Neural progenitor cell (in vitro differentiated cells): ENCODE measurements around the gene ZMPSTE24. TPM values are rescaled to one million over a fixed set of nuclear protein-coding genes. Genes with fewer than 3 reads are reported as not detected.

Source experiments
- DNase-seq: peaks from one replicate; pipeline ENCODE4 v3.0.0-alpha.2; 2016; ENCODE audit warnings: low spot score
- H2AFZ ChIP-seq: fragments of 200-600 bp; sonication (generic); replicated peaks from 2 replicates; pipeline ENCODE4 v1.6.1; 2016; ENCODE audit warnings: antibody characterized with exemption
- H3F3A ChIP-seq: fragments of 200-600 bp; sonication (generic); 2 replicates; pipeline ENCODE4 v1.6.1; 2016; ENCODE audit warnings: antibody characterized with exemption, low read depth
- H3K27ac ChIP-seq: fragments of 200-600 bp; sonication (generic); 2 replicates; pipeline ENCODE4 v1.5.1; 2016; ENCODE audit warnings: mild to moderate bottlenecking
- H3K27me3 ChIP-seq: fragments of 200-600 bp; sonication (generic); 2 replicates; pipeline ENCODE4 v1.6.1; 2016; ENCODE audit warnings: mild to moderate bottlenecking, moderate library complexity
- H3K36me3 ChIP-seq: fragments of 200-600 bp; sonication (generic); 2 replicates; pipeline ENCODE4 v1.5.1; 2016
- H3K4me1 ChIP-seq: fragments of 200-600 bp; sonication (generic); 2 replicates; pipeline ENCODE4 v1.6.1; 2016; ENCODE audit warnings: mixed run types
- H3K4me2 ChIP-seq: fragments of 200-600 bp; sonication (generic); 2 replicates; pipeline ENCODE4 v1.6.1; 2016
- H3K4me3 ChIP-seq: fragments of 200-600 bp; sonication (generic); 2 replicates; pipeline ENCODE4 v1.5.1; 2016
- H3K79me2 ChIP-seq: fragments of 200-600 bp; sonication (generic); 2 replicates; pipeline ENCODE4 v1.6.1; 2016; ENCODE audit warnings: low read depth
- H3K9ac ChIP-seq: fragments of 200-600 bp; sonication (generic); 2 replicates; pipeline ENCODE4 v1.6.1; 2016
- H3K9me3 ChIP-seq: fragments of 200-600 bp; sonication (generic); 2 replicates; pipeline ENCODE4 v1.5.1; 2016; ENCODE audit warnings: low read depth
- H4K20me1 ChIP-seq: fragments of 200-600 bp; sonication (generic); 2 replicates; pipeline ENCODE4 v1.6.1; 2016; ENCODE audit warnings: low read depth
- H3K27ac Mint-ChIP-seq: 3 replicates; pipeline ENCODE4 v1.8.0; 2021; ENCODE audit warnings: mixed read lengths
- H3K27me3 Mint-ChIP-seq: 2 replicates; pipeline ENCODE4 v1.8.0; 2022; ENCODE audit warnings: low read depth, mild to moderate bottlenecking, inconsistent platforms, moderate library complexity, mixed read lengths; ENCODE audit not compliant: insufficient read depth
- H3K36me3 Mint-ChIP-seq: 3 replicates; pipeline ENCODE4 v1.8.0; 2021; ENCODE audit warnings: mixed read lengths
- H3K4me1 Mint-ChIP-seq: 3 replicates; pipeline ENCODE4 v1.8.0; 2021; ENCODE audit warnings: mixed read lengths
- H3K4me3 Mint-ChIP-seq: 3 replicates; pipeline ENCODE4 v1.8.0; 2021; ENCODE audit warnings: mild to moderate bottlenecking, moderate library complexity, mixed read lengths
- H3K9me3 Mint-ChIP-seq: 3 replicates; pipeline ENCODE4 v1.8.0; 2020; ENCODE audit warnings: mixed read lengths
- CTCF ChIP-seq: fragments of 200-600 bp; sonication (generic); IDR thresholded peaks from 2 replicates; pipeline ENCODE4 v1.5.1; 2017; ENCODE audit warnings: antibody characterized with exemption, mild to moderate bottlenecking
- EZH2 ChIP-seq: fragments of 200-600 bp; sonication (generic); IDR thresholded peaks from 2 replicates; pipeline ENCODE4 v1.6.1; 2017; ENCODE audit warnings: antibody characterized with exemption, mild to moderate bottlenecking, moderate library complexity
- EZH2phosphoT487 ChIP-seq: fragments of 200-600 bp; sonication (generic); IDR thresholded peaks from 2 replicates; pipeline ENCODE4 v1.6.1; 2017; ENCODE audit warnings: antibody characterized with exemption
- total RNA-seq: library from RNA; depleted of rRNA; stranded (reverse); fragments of >200 nt; gene quantifications from 2 replicates; pipeline ENCODE4 v1.2.3, GENCODE V29; 2015; ENCODE audit warnings: low replicate concordance

Gene ZMPSTE24
- total RNA-seq, 1 donor from 2014 or later, result 38.0 TPM

- Histone ChIP-seq H3K79me2 (no peaks in the 10 kb centered on the region), H3K4me1 (no peaks in the 10 kb centered on the region), H3K27me3 (no peaks in the 10 kb centered on the region), H3K9me3 (no peaks in the 10 kb centered on the region), H4K20me1 (peaks cover 3% of the 10 kb centered on the region), H3K27ac (no peak overlapping the region), H3K9ac (no peak overlapping the region), H2AFZ (no peak overlapping the region), H3F3A (peaks cover 15% of the 10 kb centered on the region), H3K36me3 (no peaks in the 10 kb centered on the region), H3K4me2 (no peak overlapping the region), H3K4me3 (no peak overlapping the region)
- no peaks in the 10 kb centered on the region for H3K9me3 Mint-ChIP-seq
- no peaks in the 10 kb centered on the region for H3K36me3 Mint-ChIP-seq
- H3K4me1 Mint-ChIP-seq, result no peaks in the 10 kb centered on the region
- no peak overlapping the region for H3K27ac Mint-ChIP-seq
- no peak for TF ChIP-seq EZH2
- no peak for TF ChIP-seq CTCF
- no peak for TF ChIP-seq EZH2phosphoT487
- no peak for DNase-seq
- H3K4me3 Mint-ChIP-seq, result no peak overlapping the region
- H3K27me3 Mint-ChIP-seq, result no peaks in the 10 kb centered on the region
Measured at GRCh38 chr1:40245686-40246085, 12.3 kb upstream of the ZMPSTE24 start.

- Histone ChIP-seq H3K79me2 (no peaks in the 10 kb centered on the region), H3K27me3 (no peaks in the 10 kb centered on the region), H3K4me2 (no peak within 1 kb of the TSS), H2AFZ (no peak within 1 kb of the TSS), H4K20me1 (no peaks in the 10 kb centered on the region), H3K9ac (no peak within 1 kb of the TSS), H3K27ac (no peak within 1 kb of the TSS), H3K4me3 (no peak within 1 kb of the TSS), H3K36me3 (no peaks in the 10 kb centered on the region), H3F3A (no peaks in the 10 kb centered on the region), H3K4me1 (no peaks in the 10 kb centered on the region), H3K9me3 (no peaks in the 10 kb centered on the region)
- H3K36me3 Mint-ChIP-seq, result no peaks in the 10 kb centered on the region
- TF ChIP-seq EZH2, result no peak
- H3K4me3 Mint-ChIP-seq, result no peak within 1 kb of the TSS
- no peaks in the 10 kb centered on the region for H3K4me1 Mint-ChIP-seq
- H3K27ac Mint-ChIP-seq, result no peak within 1 kb of the TSS
- DNase-seq, result no peak
- no peaks in the 10 kb centered on the region for H3K27me3 Mint-ChIP-seq
- H3K9me3 Mint-ChIP-seq, result no peaks in the 10 kb centered on the region
Measured at GRCh38 chr1:40247655-40248054, 10.4 kb upstream of the ZMPSTE24 start, which contains the start of gene TMCO2. Gene TMCO2 (plus strand): TSS chr1:40247937. CDS start chr1:40247994, 57 bp downstream.

- Mint-ChIP-seq H3K4me3 (no peak overlapping the region), H3K36me3 (no peaks in the 10 kb centered on the region), H3K27ac (no peak overlapping the region), H3K27me3 (no peaks in the 10 kb centered on the region), H3K9me3 (no peaks in the 10 kb centered on the region), H3K4me1 (no peaks in the 10 kb centered on the region)
- Histone ChIP-seq H3K27ac (no peak overlapping the region), H3K79me2 (no peaks in the 10 kb centered on the region), H3F3A (no peaks in the 10 kb centered on the region), H3K4me1 (no peaks in the 10 kb centered on the region), H3K9me3 (no peaks in the 10 kb centered on the region), H4K20me1 (no peaks in the 10 kb centered on the region), H3K4me2 (no peak overlapping the region), H3K4me3 (no peak overlapping the region), H2AFZ (no peak overlapping the region), H3K9ac (no peak overlapping the region), H3K27me3 (no peaks in the 10 kb centered on the region), H3K36me3 (no peaks in the 10 kb centered on the region)
- no peak for DNase-seq
- TF ChIP-seq EZH2 (no peak), EZH2phosphoT487 (no peak), CTCF (no peak)
Measured at GRCh38 chr1:40248412-40248811, 9.6 kb upstream of the ZMPSTE24 start.

- no peaks in the 10 kb centered on the region for H3F3A ChIP-seq
- Mint-ChIP-seq H3K4me3 (no peak overlapping the region), H3K27ac (no peak overlapping the region), H3K9me3 (no peaks in the 10 kb centered on the region), H3K36me3 (no peaks in the 10 kb centered on the region), H3K27me3 (no peaks in the 10 kb centered on the region), H3K4me1 (peaks cover 2% of the 10 kb centered on the region)
- H3K4me3 ChIP-seq, result no peak overlapping the region
- TF ChIP-seq CTCF (no peak), EZH2 (no peak), EZH2phosphoT487 (no peak)
- no peak for DNase-seq
- H3K4me1 ChIP-seq, result peaks cover 1% of the 10 kb centered on the region
- H3K9ac ChIP-seq, result no peak overlapping the region
- peaks cover 10% of the 10 kb centered on the region for H3K79me2 ChIP-seq
- no peak overlapping the region for H3K4me2 ChIP-seq
- H4K20me1 ChIP-seq, result no peaks in the 10 kb centered on the region
- H2AFZ ChIP-seq, result no peak overlapping the region
- H3K36me3 ChIP-seq, result no peaks in the 10 kb centered on the region
- H3K27ac ChIP-seq, result no peak overlapping the region
- no peaks in the 10 kb centered on the region for H3K27me3 ChIP-seq
- no peaks in the 10 kb centered on the region for H3K9me3 ChIP-seq
Measured at GRCh38 chr1:40251456-40251855, 6.6 kb upstream of the ZMPSTE24 start.
